Coronary artery (tissue), 2 donors: ENCODE results near the gene SYT15.

ENCODE experiments used
- DNase-seq: peaks from one replicate; pipeline ENCODE4 v3.0.0-alpha.2; 2017; ENCODE audit warnings: low spot score
- H3K27ac ChIP-seq, 2 donors: fragments of 200-600 bp; sonication (generic); one replicate each; pipeline ENCODE4 v1.5.1; 2016 to 2019
- H3K4me3 ChIP-seq: fragments of 200-600 bp; sonication (generic); 2 replicates; pipeline ENCODE4 v1.5.1; 2016; ENCODE audit warnings: mild to moderate bottlenecking, moderate library complexity
- CTCF ChIP-seq: fragments of 200-600 bp; sonication (generic); IDR thresholded peaks from one replicate; pipeline ENCODE4 v1.5.1; 2019; ENCODE audit warnings: antibody characterized with exemption

SYT15 gene

GRCh38 chr10:46555713-46556514 is 23.0 kb upstream of the SYT15 start:
- no peak for TF ChIP-seq CTCF
- no peak overlapping the region for H3K27ac ChIP-seq
- peak overlapping the region; percentile 70 for H3K4me3 ChIP-seq
- peak; percentile 76 for DNase-seq

GRCh38 chr10:46556515-46557318 is 22.2 kb upstream of the SYT15 start, which contains the start of gene GPRIN2:
Gene GPRIN2, minus strand, starts transcription at chr10:46556658. Its CDS starts 5,922 bp downstream, at chr10:46550736.
- DNase-seq: peak; percentile 70
- no peak within 1 kb of the TSS for H3K27ac ChIP-seq
- TF ChIP-seq CTCF: no peak
- peak within 1 kb of the TSS; percentile 70 for H3K4me3 ChIP-seq

- DNase-seq: peak; percentile 75
- H3K4me3 ChIP-seq: no peak overlapping the region
- no peak for TF ChIP-seq CTCF
Observed at GRCh38 chr10:46557319-46558121, 21.4 kb upstream of the SYT15 start.

GRCh38 chr10:46558122-46558391 is 20.9 kb upstream of the SYT15 start:
- TF ChIP-seq CTCF: no peak
- DNase-seq: no peak
- Histone ChIP-seq H3K4me3 (no peak overlapping the region), H3K27ac (no peak overlapping the region)

More at GRCh38 chr10:46557319-46558121, 21.4 kb upstream of the SYT15 start:
- no peak overlapping the region for H3K27ac ChIP-seq

- H3K27ac ChIP-seq: no peak overlapping the region
- no peak for TF ChIP-seq CTCF
- DNase-seq: peak; percentile 74
- no peak overlapping the region for H3K4me3 ChIP-seq
Observed at GRCh38 chr10:46558392-46559185, 20.3 kb upstream of the SYT15 start.

- H3K4me3 ChIP-seq: no peak overlapping the region
- no peak overlapping the region for H3K27ac ChIP-seq
- TF ChIP-seq CTCF: no peak
- peak; percentile 73 for DNase-seq
Observed at GRCh38 chr10:46559231-46559671, 19.7 kb upstream of the SYT15 start.
